ENCODE data around the gene STN1.

The STN1 gene

DNA sequence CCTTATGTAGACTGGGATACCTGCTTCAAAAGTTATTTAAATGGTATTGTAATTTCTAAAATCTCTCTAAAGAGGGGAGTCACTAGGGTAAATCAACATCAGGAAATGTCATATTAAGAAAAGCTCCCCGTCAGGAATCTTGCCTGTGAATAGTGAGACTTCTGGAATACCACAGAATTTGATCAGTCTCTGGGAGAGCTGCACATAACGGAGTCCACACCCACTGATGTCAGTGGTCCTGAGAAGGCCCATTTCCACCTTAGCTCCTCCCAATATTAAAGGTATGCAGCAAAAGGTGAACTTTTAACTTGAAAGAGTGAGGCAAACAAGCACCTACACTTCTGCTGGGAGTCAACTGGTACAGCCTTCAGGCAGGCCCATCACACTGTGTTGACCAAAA is 27.3 kb downstream of the STN1 start:
- DNase-seq = no peak

- DNase-seq = peak; percentile 74
Measured at GRCh38 chr10:103890194-103890658, 27.8 kb downstream of the STN1 start.

GRCh38 chr10:103889121-103889720 is 28.8 kb downstream of the STN1 start:
- no peak for DNase-seq

DNA sequence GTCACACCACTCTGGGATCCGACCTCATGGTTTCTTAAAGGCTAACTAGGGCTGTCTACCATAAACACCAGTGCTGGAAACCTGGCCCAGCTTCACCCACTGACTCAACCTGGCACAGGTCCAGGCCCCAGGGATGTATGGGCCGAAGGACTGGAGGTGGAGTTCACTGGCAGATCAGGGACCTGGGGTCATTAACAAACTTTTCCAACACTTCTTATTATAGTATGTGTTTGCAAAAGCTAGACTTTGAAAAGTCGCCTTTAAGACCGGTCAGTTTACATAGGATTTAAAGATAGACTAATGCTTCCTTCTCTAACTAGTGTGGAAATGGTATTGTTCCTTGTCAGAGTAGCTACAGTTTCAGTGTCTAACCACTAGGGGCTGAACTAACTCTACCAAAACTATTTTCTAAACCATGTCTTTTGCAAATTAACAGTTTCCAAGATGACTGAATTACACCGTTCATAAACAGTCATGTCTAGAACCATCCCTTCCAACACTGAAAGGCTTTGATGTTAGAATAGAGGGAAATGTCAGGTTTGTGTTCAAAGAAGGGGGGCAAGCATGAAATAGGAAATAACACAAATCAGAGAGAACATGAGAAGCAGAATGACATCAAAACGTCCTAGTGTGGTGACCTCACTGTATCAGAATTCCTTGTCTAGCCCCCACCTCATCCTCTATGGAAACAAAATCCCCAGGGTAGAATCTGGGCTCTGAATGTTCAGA is 29.7 kb downstream of the STN1 start:
- DNase-seq = peak; percentile 93

- DNase-seq = no peak
Measured at GRCh38 chr10:103885617-103886016, 32.4 kb downstream of the STN1 start.

DNA sequence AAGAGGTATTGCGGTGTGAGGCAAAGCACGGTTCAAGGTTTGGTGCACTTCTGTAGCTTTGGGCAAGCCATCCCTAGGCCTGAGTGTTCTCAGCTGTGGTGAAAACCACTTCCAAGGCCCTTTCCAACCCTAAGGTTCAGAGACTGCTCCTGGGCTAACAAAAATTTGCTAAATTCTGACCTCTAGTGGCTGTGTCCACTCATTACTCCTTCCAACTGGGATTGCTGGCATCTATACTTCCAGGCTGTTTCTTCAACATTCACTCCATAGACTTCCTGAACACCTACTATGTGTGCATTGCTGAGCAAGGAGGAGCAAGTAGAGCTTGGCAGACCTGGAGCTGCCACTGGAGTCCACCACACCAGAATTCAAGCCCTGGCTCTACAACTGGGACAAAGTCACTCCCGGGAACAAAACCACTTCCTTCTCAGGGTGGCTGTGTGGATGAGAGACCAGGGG is 33.3 kb downstream of the STN1 start:
- peak; percentile 87 for DNase-seq

DNA sequence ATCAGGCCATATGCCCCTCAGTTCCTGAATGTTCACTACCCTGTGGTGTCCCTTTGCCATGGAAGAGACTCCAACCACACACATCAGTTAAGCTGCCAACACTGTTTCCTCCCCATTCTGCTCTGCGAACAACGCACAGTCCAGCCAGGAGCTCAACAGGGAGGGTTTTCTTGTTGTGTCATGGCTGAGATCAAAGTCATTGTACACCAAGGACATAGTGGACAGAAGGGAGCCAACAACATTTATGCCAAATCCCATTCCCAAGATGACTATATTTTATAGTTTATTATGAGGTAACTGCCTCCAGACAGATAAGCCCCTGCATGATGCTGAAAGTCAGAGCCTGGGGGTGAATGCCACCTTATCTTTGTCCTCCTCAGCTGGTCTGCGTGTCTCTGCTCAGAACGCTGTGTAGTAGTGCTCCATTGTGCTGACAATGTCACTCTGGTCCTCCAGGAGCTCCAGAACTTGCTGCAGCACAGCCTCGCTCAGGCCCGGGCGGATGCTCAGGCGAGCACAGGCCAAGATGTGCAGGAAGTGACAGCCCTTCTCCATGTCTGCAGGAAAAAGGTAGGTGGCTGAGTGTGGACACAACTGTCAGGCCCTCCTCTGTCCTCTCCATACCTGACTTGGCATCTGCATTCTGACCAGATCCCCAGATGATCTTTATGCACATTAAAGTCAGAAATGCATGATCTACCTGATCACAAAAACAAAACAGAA is 35.5 kb downstream of the STN1 start:
- no peak for DNase-seq

DNA sequence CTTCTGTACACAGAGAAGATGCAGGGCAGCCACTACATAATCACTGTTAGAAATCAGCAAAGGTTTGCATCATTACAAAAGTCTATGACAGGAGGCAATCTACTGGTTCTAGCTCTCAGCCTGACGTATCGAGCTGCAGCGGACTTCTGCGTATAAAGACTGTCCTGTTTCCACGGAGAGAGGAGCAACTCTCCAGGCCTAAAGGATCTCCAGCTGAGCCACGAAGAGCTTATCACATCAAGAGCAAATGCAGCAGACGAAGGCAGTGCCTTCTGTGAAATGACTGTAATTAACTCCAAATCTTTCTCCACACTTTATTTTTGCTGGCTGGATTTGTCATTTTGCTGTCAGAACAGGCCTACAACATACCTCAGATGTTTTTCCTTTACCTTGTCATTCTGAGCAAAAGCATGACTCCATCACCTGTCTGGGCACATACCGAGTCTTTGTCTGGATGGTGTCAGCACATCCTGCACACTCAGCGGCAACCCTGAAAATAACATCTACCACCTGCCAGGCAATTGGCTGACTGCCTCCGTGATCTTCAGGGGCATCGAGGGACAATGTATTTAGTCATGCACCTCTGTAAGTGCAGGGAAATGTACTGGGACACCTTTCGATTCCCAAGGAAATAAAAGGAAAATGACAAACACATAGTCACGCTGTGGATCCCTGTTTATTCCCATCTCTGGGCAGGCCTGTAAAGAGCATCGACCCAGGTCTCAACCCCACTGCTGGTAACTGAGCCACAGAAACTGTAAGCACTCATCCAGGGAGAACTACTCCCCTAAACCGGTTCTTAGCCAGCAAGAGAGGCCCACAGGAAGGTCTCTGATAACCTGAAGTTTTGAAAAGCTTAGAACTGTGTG is 36.3 kb downstream of the STN1 start:
- peak; percentile 33 for DNase-seq

DNA sequence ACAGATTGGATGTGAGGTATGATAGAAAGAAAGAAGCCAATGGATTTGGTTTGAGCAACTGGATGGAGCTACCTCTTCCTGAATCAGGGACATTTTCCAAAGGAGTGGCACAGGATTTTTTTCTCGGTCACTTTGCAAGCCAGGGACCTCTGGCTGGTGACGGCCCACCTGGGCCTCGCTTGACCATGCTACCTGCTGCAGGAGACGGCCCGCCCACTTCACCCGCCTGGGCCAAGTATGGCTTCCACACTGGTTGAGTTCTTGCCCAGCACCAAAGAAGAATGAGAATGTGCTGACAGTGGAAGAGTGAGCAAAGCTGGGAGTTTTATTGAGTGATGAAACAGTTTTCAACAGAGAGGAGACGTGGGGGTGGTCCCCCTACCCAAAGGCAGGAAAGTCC is 38.2 kb downstream of the STN1 start:
- no peak for DNase-seq

DNA sequence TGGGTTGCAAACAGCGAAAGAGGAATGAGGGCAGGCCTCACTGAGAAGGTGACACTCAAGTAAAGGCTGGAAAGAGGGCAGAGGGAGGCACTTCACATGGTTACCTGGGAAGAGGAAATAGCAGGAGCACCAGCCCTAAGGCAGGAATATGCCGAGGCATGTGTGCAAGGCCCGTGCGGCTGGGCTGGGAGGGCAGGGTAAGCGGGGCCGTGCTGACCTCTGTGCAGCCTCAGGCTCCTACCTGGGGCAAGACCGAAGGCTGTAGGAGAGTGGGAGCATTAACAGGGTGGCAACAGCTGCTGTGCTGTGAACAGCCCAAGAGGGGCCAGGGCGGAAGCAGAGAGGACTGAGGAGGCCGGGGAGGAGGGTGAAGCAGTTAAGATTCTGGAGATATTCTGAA is 38.6 kb downstream of the STN1 start:
- DNase-seq = no peak

- DNase-seq = no peak
Measured at GRCh38 chr10:103877861-103878260, 40.1 kb downstream of the STN1 start.

GRCh38 chr10:103876155-103876554 is 41.8 kb downstream of the STN1 start:
- DNase-seq = no peak

- DNase-seq = no peak
Measured at GRCh38 chr10:103874730-103875129, 43.3 kb downstream of the STN1 start.

DNA sequence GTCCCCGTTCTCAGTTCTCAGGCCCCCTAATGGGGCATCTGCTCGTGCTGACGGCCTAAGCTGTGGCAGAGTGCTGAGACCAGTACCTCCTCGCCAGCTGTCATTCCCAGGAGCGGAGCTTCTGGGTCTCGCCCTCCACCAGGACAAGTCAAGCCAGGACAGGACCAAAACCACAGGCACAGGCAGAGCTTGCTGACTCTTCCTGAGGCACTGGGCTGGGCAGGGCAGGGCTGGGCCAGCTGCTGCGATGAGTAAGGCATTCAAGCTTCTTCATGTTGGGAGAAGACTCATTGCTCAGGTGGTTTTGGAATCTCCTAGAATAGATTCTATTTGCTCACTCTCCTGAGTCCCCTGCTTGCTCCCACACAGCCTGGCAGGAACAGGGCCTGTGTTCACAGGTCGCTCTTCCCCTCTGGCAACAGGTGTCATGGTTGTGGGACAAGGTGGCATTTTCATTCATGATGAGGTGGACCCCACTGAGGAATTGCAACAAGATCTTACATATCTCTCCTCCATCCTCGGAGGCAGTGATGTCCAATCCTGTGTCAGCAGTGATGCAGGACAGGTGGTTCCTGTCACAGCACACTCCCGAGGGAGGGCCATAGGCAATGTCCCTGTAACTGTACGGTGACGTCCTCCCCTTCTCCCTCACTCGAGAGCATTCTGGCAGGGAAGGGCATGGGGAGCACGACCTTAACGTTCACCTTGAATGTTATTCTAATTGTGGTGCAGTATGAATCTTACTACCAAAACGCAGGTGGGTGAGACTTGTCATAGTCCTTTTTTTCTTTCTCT is 45.6 kb downstream of the STN1 start:
- no peak for DNase-seq

- DNase-seq = no peak
Measured at GRCh38 chr10:103871006-103871405, 47.0 kb downstream of the STN1 start.

DNA sequence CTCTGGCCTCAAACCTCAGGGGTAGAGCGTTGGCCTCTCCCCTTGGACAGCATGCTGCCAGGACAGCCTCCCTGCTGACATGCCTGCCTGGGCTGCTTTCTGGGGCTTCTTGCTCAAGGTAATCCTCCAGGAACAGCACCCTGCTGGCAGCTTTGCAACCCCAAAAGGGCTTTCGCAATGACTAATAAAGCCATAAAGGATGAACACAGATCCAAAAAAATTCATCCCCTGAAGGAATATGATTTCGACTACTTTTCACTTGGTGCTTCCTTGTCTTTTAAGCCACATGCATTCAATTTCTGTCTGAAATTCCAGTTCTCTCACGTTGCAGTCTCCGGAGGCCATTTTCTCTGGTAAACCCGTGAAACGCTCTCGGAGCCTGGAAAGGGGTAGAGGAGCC is 47.5 kb downstream of the STN1 start:
- DNase-seq = no peak

GRCh38 chr10:103869336-103869735 is 48.6 kb downstream of the STN1 start:
- DNase-seq = no peak

DNA sequence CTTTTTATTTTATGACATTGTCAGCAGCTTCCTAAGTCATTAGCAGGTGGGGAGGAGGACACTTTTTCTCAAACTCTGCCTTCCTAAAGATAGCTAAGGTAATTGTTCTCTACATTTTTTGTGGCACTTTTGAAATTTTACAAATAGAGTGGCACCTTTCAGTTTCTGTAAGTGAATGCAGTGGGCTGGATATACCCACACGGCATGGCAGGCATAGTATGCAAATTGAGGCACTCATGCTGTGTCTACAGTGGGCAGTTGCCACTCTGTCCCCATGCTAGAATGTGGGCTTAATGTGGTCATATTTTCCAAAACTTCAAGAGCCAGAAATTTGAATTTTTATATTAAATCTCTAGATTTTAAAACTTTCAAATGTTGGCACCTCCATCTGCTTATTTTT is 49.8 kb downstream of the STN1 start:
- no peak for DNase-seq

GRCh38 chr10:103861505-103861904 is 56.5 kb downstream of the STN1 start:
- DNase-seq = no peak

- DNase-seq = peak; percentile 80
Measured at GRCh38 chr10:103859161-103860086, 58.6 kb downstream of the STN1 start.

DNA sequence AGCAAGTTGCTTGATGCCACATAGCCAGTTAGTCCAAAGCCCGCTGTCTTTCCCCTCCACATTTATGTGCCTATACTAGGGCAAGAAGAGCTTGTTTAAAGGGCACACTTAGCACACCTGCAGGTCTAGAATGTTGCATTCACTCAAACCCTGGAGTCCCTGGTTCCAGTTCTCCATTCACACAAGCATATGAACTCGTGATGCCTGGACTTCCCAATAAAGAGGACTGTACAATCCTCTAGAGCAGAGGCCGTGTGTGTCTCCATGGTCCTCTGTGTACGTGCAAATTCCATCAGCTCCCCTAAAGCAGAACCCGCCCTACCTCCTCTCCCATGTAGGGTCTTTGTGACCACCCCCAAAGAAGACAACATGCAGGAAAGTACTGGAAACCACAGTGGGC is 59.6 kb downstream of the STN1 start:
- DNase-seq = no peak
